ENCODE data around the gene LRG1. TPM values are rescaled to one million over a fixed set of nuclear protein-coding genes. Genes with fewer than 3 reads are reported as not detected.
A peak's percentile ranks its signal among the peaks of the same experiment; 100 is the strongest.

The LRG1 gene
- total and polyA plus RNA-seq, 2 of the 13 experiments (the other 11 are each of a cell fraction or from before 2014, with no cell fraction given), result 12.0 to 39.3 TPM

DNA sequence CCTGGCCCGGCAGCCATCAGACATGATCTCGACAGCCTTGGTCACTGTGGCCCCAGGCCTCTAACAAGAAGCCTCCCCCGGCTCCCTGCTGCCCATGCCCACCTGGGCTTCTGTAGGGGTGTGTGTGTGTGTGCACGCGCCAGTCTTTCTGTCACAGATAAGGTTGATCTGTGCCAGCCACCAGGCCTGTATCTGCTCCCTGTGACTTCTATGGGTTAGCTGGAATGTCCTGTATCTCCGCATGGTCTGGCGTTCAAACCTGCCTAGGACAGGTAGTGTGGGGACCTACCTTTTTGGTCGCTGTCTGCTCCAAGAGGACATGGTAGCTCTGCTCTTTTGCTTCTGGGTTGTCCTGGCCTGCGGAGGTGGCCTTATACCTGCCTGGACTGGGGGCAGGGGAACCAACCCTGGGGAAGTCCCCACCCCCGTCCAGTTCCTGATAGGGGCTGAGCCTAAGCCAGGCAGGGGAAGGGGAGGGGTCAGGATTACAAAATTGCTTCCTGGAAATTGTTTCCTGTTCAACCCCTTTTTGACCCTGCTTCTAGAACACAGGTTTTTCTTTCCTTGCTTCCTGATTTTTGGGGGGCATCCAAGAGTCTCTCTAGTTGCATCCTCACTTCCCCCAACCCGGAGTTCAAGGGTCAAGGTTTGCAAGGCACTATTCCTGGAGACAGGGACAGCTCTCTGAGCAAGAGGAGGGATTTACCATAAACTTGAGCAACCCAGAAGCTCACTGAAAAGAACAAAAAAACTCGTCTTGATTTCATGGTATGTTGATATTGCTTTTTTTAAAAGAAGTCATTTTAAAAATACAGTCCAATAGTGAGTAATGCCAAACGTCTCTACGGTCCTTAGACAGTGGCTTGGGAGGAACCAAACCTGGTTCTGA, at the start of gene LRG1 (continued):
- TF ChIP-seq, protein P1, sequence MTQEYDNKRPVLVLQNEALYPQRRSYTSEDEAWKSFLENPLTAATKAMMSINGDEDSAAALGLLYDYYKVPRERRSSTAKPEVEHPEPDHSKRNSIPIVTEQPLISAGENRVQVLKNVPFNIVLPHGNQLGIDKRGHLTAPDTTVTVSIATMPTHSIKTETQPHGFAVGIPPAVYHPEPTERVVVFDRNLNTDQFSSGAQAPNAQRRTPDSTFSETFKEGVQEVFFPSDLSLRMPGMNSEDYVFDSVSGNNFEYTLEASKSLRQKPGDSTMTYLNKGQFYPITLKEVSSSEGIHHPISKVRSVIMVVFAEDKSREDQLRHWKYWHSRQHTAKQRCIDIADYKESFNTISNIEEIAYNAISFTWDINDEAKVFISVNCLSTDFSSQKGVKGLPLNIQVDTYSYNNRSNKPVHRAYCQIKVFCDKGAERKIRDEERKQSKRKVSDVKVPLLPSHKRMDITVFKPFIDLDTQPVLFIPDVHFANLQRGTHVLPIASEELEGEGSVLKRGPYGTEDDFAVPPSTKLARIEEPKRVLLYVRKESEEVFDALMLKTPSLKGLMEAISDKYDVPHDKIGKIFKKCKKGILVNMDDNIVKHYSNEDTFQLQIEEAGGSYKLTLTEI (CRISPR knock-in tag; conservative IDR thresholded peaks at IDR 0.05), result no peak
- TF ChIP-seq, protein P2, sequence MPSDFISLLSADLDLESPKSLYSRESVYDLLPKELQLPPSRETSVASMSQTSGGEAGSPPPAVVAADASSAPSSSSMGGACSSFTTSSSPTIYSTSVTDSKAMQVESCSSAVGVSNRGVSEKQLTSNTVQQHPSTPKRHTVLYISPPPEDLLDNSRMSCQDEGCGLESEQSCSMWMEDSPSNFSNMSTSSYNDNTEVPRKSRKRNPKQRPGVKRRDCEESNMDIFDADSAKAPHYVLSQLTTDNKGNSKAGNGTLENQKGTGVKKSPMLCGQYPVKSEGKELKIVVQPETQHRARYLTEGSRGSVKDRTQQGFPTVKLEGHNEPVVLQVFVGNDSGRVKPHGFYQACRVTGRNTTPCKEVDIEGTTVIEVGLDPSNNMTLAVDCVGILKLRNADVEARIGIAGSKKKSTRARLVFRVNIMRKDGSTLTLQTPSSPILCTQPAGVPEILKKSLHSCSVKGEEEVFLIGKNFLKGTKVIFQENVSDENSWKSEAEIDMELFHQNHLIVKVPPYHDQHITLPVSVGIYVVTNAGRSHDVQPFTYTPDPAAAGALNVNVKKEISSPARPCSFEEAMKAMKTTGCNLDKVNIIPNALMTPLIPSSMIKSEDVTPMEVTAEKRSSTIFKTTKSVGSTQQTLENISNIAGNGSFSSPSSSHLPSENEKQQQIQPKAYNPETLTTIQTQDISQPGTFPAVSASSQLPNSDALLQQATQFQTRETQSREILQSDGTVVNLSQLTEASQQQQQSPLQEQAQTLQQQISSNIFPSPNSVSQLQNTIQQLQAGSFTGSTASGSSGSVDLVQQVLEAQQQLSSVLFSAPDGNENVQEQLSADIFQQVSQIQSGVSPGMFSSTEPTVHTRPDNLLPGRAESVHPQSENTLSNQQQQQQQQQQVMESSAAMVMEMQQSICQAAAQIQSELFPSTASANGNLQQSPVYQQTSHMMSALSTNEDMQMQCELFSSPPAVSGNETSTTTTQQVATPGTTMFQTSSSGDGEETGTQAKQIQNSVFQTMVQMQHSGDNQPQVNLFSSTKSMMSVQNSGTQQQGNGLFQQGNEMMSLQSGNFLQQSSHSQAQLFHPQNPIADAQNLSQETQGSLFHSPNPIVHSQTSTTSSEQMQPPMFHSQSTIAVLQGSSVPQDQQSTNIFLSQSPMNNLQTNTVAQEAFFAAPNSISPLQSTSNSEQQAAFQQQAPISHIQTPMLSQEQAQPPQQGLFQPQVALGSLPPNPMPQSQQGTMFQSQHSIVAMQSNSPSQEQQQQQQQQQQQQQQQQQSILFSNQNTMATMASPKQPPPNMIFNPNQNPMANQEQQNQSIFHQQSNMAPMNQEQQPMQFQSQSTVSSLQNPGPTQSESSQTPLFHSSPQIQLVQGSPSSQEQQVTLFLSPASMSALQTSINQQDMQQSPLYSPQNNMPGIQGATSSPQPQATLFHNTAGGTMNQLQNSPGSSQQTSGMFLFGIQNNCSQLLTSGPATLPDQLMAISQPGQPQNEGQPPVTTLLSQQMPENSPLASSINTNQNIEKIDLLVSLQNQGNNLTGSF (CRISPR knock-in tag; IDR thresholded peaks at IDR 0.05), result no peak
- TF ChIP-seq ZNF354B (CRISPR knock-in tag; IDR thresholded peaks at IDR 0.05) (no peak), TBX2 (CRISPR knock-in tag; IDR thresholded peaks at IDR 0.05; ENCODE audit: borderline replicate concordance) (no peak; the same call in 1 of the 2 replicates), AHR (CRISPR knock-in tag; IDR thresholded peaks at IDR 0.05) (no peak), NFKB2 (CRISPR knock-in tag; IDR thresholded peaks at IDR 0.05; ENCODE audit: borderline replicate concordance) (no peak), SMARCE1 (IDR thresholded peaks at IDR 0.05; ENCODE audit: borderline replicate concordance) (no peak), ZSCAN31 (CRISPR knock-in tag; IDR thresholded peaks at IDR 0.05; ENCODE audit: low read depth) (no peak), HDAC6 (IDR thresholded peaks at IDR 0.05; ENCODE audit: low read depth, low read length) (no peak), ZNF644 (CRISPR knock-in tag; IDR thresholded peaks at IDR 0.05; ENCODE audit: low read depth) (0 out of 2 replicates have a peak, but pooled peaks have one; percentile 11)
- TF ChIP-seq, protein P3, sequence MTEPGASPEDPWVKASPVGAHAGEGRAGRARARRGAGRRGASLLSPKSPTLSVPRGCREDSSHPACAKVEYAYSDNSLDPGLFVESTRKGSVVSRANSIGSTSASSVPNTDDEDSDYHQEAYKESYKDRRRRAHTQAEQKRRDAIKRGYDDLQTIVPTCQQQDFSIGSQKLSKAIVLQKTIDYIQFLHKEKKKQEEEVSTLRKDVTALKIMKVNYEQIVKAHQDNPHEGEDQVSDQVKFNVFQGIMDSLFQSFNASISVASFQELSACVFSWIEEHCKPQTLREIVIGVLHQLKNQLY (CRISPR knock-in tag; IDR thresholded peaks at IDR 0.05), result peak; percentile 73
- TF ChIP-seq, protein P4, sequence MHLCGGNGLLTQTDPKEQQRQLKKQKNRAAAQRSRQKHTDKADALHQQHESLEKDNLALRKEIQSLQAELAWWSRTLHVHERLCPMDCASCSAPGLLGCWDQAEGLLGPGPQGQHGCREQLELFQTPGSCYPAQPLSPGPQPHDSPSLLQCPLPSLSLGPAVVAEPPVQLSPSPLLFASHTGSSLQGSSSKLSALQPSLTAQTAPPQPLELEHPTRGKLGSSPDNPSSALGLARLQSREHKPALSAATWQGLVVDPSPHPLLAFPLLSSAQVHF (CRISPR knock-in tag; IDR thresholded peaks at IDR 0.05), result no peak
- TF ChIP-seq, protein P5, sequence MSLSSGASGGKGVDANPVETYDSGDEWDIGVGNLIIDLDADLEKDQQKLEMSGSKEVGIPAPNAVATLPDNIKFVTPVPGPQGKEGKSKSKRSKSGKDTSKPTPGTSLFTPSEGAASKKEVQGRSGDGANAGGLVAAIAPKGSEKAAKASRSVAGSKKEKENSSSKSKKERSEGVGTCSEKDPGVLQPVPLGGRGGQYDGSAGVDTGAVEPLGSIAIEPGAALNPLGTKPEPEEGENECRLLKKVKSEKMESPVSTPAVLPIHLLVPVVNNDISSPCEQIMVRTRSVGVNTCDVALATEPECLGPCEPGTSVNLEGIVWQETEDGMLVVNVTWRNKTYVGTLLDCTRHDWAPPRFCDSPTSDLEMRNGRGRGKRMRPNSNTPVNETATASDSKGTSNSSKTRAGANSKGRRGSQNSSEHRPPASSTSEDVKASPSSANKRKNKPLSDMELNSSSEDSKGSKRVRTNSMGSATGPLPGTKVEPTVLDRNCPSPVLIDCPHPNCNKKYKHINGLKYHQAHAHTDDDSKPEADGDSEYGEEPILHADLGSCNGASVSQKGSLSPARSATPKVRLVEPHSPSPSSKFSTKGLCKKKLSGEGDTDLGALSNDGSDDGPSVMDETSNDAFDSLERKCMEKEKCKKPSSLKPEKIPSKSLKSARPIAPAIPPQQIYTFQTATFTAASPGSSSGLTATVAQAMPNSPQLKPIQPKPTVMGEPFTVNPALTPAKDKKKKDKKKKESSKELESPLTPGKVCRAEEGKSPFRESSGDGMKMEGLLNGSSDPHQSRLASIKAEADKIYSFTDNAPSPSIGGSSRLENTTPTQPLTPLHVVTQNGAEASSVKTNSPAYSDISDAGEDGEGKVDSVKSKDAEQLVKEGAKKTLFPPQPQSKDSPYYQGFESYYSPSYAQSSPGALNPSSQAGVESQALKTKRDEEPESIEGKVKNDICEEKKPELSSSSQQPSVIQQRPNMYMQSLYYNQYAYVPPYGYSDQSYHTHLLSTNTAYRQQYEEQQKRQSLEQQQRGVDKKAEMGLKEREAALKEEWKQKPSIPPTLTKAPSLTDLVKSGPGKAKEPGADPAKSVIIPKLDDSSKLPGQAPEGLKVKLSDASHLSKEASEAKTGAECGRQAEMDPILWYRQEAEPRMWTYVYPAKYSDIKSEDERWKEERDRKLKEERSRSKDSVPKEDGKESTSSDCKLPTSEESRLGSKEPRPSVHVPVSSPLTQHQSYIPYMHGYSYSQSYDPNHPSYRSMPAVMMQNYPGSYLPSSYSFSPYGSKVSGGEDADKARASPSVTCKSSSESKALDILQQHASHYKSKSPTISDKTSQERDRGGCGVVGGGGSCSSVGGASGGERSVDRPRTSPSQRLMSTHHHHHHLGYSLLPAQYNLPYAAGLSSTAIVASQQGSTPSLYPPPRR (CRISPR knock-in tag; IDR thresholded peaks at IDR 0.05; ENCODE audit: borderline replicate concordance), result no peak
